Natural killer cell (primary cell): ENCODE data around the gene NMNAT2. TPM values are rescaled to one million over a fixed set of nuclear protein-coding genes. Genes with fewer than 3 reads are reported as not detected.

Source experiments
- ATAC-seq, 3 donors: fragments of 150-1000 bp in 2 of 3; fragments of 200-7000 bp in 1 of 3; cut with Tn5 transposase; 1 replicate in 1 of 3; 2 replicates in 2 of 3; pipeline ENCODE4 v1.10.0; 2021; ENCODE audit warnings: mild to moderate bottlenecking in 2 of 3, moderate library complexity in 2 of 3
- DNase-seq, 2 donors: peaks; one replicate each; pipeline versions ENCODE4 v3.0.0 to v3.0.0-alpha.2; 2013 to 2021; ENCODE audit warnings: mixed read lengths in 1 of 2
- H3K27ac ChIP-seq: one replicate; pipeline ENCODE4 v1.5.1; 2013; ENCODE audit warnings: mild to moderate bottlenecking, low read length
- H3K27me3 ChIP-seq: one replicate; pipeline ENCODE4 v1.6.1; 2013; ENCODE audit warnings: low read length; ENCODE audit not compliant: control insufficient read depth, insufficient read depth
- H3K36me3 ChIP-seq: one replicate; pipeline ENCODE4 v1.6.1; 2013; ENCODE audit warnings: low read length; ENCODE audit not compliant: control insufficient read depth, insufficient read depth
- H3K4me1 ChIP-seq: one replicate; pipeline ENCODE4 v1.6.1; 2013; ENCODE audit warnings: low read length; ENCODE audit not compliant: control insufficient read depth, insufficient read depth
- H3K4me3 ChIP-seq: one replicate; pipeline ENCODE4 v1.5.1; 2013; ENCODE audit warnings: low read length
- H3K9me3 ChIP-seq: one replicate; pipeline ENCODE4 v1.6.1; 2013; ENCODE audit warnings: low read length; ENCODE audit not compliant: control insufficient read depth, insufficient read depth
- H3K27ac Mint-ChIP-seq, 2 donors: one replicate each; pipeline ENCODE4 v1.8.0; 2022; ENCODE audit warnings: mild to moderate bottlenecking in 2 of 2, mixed read lengths in 2 of 2, moderate library complexity in 1 of 2
- H3K27me3 Mint-ChIP-seq, 2 donors: one replicate each; pipeline ENCODE4 v1.8.0; 2022; ENCODE audit warnings: low read depth in 2 of 2, mixed read lengths in 2 of 2
- H3K36me3 Mint-ChIP-seq: one replicate; pipeline ENCODE4 v1.8.0; 2022; ENCODE audit warnings: mixed read lengths
- H3K4me1 Mint-ChIP-seq, 2 donors: one replicate each; pipeline ENCODE4 v1.8.0; 2022; ENCODE audit warnings: mixed read lengths in 2 of 2
- H3K4me3 Mint-ChIP-seq: one replicate; pipeline ENCODE4 v1.8.0; 2022; ENCODE audit warnings: mild to moderate bottlenecking, moderate library complexity, mixed read lengths
- H3K9me3 Mint-ChIP-seq, 2 donors: one replicate each; pipeline ENCODE4 v1.8.0; 2022; ENCODE audit warnings: mixed read lengths in 2 of 2
- WGBS: methylation state at CpG from one replicate; pipeline ENCODE4 v1.1.7; 2013; ENCODE audit warnings: missing lambda C conversion rate; ENCODE audit not compliant: insufficient coverage; 5-methylcytosine and 5-hydroxymethylcytosine counted together
- intact Hi-C: fragments of 100-400 bp; cut with micrococcal nuclease; formaldehyde crosslinking; loops from one replicate; pipeline ENCODE4 v1.14.2; 2022
- total RNA-seq, 4 donors: library from RNA; stranded (reverse); fragments of 120-200 nt in 1 of 4; gene quantifications; one replicate each; pipeline versions ENCODE4 v1.2.3 to v1.2.4, GENCODE V29; 2013 to 2022
- TF ChIP-seq, protein P1 (sequence below): fragments of 200-600 bp; IDR thresholded peaks from one replicate; pipeline ENCODE4 v1.8.0; 2022; ENCODE audit warnings: antibody characterized with exemption

NMNAT2 gene
- total RNA-seq, 3 donors from 2014 or later (not counting 1 experiment from before 2014, with no cell fraction given), result not detected

DNA sequence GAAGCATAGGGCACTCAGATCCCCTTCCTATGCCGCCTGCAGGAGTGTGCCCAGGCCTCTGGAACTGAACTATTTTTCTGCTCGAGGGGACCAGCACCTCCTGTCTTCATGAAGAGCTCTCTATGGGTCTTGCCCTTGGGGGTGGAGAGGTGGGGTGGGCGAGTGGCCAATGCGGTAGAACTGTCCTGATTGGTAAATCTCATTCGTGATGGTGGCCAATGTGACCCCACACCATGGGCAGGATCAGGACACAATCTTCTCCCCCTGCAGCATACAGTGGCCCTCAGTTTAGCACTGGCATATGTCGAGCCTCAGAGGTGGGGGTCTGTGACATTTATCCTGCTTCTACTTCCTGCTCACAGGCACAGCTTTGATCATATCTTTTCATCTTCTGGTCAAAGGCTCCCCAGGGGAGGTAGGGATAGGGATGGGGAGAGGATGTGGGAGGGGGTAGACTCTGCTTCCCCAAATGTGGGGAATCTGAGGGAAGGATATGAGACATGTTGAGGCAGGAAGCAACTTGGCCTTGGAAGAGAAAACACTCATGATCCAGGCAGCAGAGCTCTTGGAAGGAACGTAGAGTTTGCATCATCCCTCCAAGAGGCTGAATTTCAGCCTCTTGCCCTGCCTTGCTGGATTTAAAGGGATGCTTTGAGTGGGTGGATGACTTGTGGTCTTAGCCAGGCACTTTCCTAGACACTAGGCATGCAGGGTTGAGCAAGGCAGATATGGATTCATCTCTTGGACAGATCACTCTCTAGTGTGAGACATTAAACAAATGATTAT, 150.3 kb downstream of the NMNAT2 start:
- H3K9me3 Mint-ChIP-seq, result no peaks in the 10 kb centered on the region
- DNase-seq, result no peak
- WGBS, result 69% methylated on average over 6 of the region's 7 CpGs
- Histone ChIP-seq H3K4me3 (no peak overlapping the region), H3K36me3 (no peaks in the 10 kb centered on the region), H3K4me1 (no peaks in the 10 kb centered on the region), H3K9me3 (no peaks in the 10 kb centered on the region), H3K27ac (no peak overlapping the region), H3K27me3 (no peaks in the 10 kb centered on the region)
- H3K27ac Mint-ChIP-seq, result no peak overlapping the region
- no peak overlapping the region for H3K4me3 Mint-ChIP-seq
- ATAC-seq, result no peak
- intact Hi-C loops, result no loop called here
- TF ChIP-seq, protein P1, sequence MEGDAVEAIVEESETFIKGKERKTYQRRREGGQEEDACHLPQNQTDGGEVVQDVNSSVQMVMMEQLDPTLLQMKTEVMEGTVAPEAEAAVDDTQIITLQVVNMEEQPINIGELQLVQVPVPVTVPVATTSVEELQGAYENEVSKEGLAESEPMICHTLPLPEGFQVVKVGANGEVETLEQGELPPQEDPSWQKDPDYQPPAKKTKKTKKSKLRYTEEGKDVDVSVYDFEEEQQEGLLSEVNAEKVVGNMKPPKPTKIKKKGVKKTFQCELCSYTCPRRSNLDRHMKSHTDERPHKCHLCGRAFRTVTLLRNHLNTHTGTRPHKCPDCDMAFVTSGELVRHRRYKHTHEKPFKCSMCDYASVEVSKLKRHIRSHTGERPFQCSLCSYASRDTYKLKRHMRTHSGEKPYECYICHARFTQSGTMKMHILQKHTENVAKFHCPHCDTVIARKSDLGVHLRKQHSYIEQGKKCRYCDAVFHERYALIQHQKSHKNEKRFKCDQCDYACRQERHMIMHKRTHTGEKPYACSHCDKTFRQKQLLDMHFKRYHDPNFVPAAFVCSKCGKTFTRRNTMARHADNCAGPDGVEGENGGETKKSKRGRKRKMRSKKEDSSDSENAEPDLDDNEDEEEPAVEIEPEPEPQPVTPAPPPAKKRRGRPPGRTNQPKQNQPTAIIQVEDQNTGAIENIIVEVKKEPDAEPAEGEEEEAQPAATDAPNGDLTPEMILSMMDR, result no peak
- no peaks in the 10 kb centered on the region for H3K36me3 Mint-ChIP-seq
- H3K4me1 Mint-ChIP-seq, result no peaks in the 10 kb centered on the region
- peaks cover 12 to 14% of the 10 kb centered on the region in 2 donors for H3K27me3 Mint-ChIP-seq

DNA sequence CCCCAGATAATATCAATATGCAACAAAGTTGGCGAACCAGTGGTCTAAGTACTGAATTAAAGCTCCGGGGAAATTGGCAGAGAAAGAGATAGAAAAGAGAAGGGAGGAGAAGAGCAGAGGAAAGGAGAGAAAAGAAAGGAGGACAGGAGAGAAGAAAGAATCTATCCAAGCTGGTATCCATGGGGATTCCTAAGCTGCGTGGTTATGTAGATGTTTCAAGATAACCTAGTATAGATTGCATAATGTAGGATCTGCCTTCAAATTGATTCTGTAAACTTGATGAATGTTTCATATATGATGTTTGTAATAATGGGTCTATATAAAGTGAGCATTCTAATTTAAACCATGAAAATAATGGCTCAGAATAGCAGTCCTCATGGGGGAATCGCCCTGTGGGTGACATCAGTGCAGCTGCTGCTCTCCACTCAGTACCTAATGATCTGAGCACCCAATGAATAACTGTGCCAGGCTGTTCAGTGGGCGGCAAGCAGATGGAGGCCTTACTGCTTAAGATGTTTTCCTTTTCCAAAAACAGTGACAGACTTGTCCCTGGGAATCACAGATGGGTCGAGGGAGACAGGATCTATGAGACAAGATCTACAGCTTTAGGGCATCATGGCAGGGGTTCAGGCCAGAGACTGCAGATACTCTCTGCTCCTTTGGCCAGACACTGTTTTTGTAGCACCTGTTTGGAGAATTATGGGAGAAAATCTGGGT, 154.1 kb downstream of the NMNAT2 start:
- peaks cover 9 to 26% of the 10 kb centered on the region in 2 donors for H3K27me3 Mint-ChIP-seq
- H3K36me3 Mint-ChIP-seq, result no peaks in the 10 kb centered on the region
- WGBS, result 73% methylated on average over 6 of the region's 6 CpGs
- H3K4me1 ChIP-seq, result no peaks in the 10 kb centered on the region
- H3K27ac ChIP-seq, result no peak overlapping the region
- intact Hi-C loops, result no loop called here
- no peak overlapping the region for H3K4me3 Mint-ChIP-seq
- no peaks in the 10 kb centered on the region for H3K9me3 ChIP-seq
- H3K27me3 ChIP-seq, result no peaks in the 10 kb centered on the region
- no peaks in the 10 kb centered on the region for H3K36me3 ChIP-seq
- H3K9me3 Mint-ChIP-seq, result no peaks in the 10 kb centered on the region
- no peak for DNase-seq
- no peak overlapping the region for H3K27ac Mint-ChIP-seq
- TF ChIP-seq, protein P1, result no peak
- no peak for ATAC-seq
- H3K4me1 Mint-ChIP-seq, result no peaks in the 10 kb centered on the region
- no peak overlapping the region for H3K4me3 ChIP-seq

DNA sequence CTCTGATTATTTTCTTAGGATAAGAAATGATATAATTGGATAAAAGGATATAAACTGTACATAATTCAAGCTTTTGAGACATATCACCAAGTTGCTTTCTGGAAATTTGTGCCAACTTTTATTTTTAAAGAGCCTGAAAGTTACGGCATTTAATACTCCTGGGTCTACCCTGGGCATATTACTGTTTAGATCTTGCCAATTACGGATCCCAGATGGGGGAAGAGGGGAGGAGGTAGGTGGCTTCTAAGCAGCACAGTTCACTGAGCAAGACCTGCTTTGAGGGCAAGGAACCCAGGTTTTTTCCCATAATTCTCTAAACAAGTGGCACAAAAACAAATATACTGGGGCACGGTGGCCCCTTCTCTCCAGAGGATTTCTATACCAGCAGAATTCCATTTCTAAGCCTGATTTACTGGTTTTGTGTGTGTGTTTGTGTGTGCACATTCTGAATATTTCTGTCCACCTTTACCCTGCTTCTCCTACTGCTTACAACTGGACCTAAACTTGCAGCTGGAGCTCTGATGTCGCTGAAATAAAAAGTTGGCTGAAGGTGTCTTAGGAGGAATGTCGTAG, 155.5 kb downstream of the NMNAT2 start:
- ATAC-seq, result no peak
- Histone ChIP-seq H3K4me1 (no peaks in the 10 kb centered on the region), H3K36me3 (no peaks in the 10 kb centered on the region), H3K27me3 (no peaks in the 10 kb centered on the region), H3K4me3 (no peak overlapping the region), H3K9me3 (no peaks in the 10 kb centered on the region), H3K27ac (no peak overlapping the region)
- Mint-ChIP-seq H3K27ac (no peak overlapping the region), H3K27me3 (peaks cover 8 to 26% of the 10 kb centered on the region in 2 donors), H3K4me1 (peaks cover 0 to 4% of the 10 kb centered on the region in 2 donors), H3K9me3 (no peaks in the 10 kb centered on the region), H3K36me3 (no peaks in the 10 kb centered on the region), H3K4me3 (no peak overlapping the region)
- DNase-seq, result no peak
- intact Hi-C loops, result no loop called here
- TF ChIP-seq, protein P1, result no peak
- 88% methylated on average over 4 of the region's 5 CpGs for WGBS
